Ovary (tissue), 9 donors: Measurements from ENCODE around the gene ERVK3-1. TPM values are rescaled to one million over a fixed set of nuclear protein-coding genes. Genes with fewer than 3 reads are reported as not detected.
A peak's percentile ranks its signal among the peaks of the same experiment; 100 is the strongest.

Source experiments
- DNase-seq, 5 donors: peaks; one replicate each; pipeline ENCODE4 v3.0.0-alpha.2; 2019 to 2020
- H3K27ac ChIP-seq, 2 donors: fragments of 200-600 bp; one replicate each; pipeline versions ENCODE4 v1.5.1 to v1.8.0; 2019 to 2022
- H3K27me3 ChIP-seq: fragments of 200-600 bp; one replicate; pipeline ENCODE4 v1.8.0; 2022
- H3K36me3 ChIP-seq: fragments of 200-600 bp; sonication (generic); one replicate; pipeline ENCODE4 v1.5.1; 2019
- H3K4me1 ChIP-seq: one replicate; pipeline ENCODE4 v1.8.1; 2013; ENCODE audit warnings: mild to moderate bottlenecking, moderate library complexity; ENCODE audit not compliant: insufficient read depth
- H3K4me3 ChIP-seq: fragments of 200-600 bp; sonication (generic); one replicate; pipeline ENCODE4 v1.5.1; 2017
- H3K9me3 ChIP-seq, 2 donors: fragments of 200-600 bp in 1 of 2; sonication (generic) in 1 of 2; one replicate each; pipeline versions ENCODE4 v1.5.1 to v1.8.1; 2013 to 2019; ENCODE audit warnings: mild to moderate bottlenecking in 1 of 2, moderate library complexity in 1 of 2
- CTCF ChIP-seq, 3 donors: fragments of 450-650 bp in 2 of 3; fragments of 200-600 bp in 1 of 3; IDR thresholded peaks; one replicate each; pipeline versions ENCODE4 v1.5.1 to v1.8.0; 2016 to 2022; ENCODE audit warnings: antibody characterized with exemption in 3 of 3, mild to moderate bottlenecking in 1 of 3
- EP300 ChIP-seq: sonication (generic); formaldehyde crosslinking; IDR thresholded peaks from one replicate; pipeline ENCODE4 v1.6.1; 2017; ENCODE audit warnings: antibody characterized with exemption
- POLR2A ChIP-seq: fragments of 450-650 bp; IDR thresholded peaks from one replicate; pipeline ENCODE4 v1.6.1; 2017; ENCODE audit warnings: antibody characterized with exemption, mild to moderate bottlenecking, moderate library complexity
- WGBS, 3 donors: extraction: QIAGEN DNeasy Blood & Tissue Kit in 1 of 3; methylation state at CpG; one replicate each; pipeline versions ENCODE4 v1.1.5 to v1.1.7; 2013 to 2017; 5-methylcytosine and 5-hydroxymethylcytosine counted together
- intact Hi-C, 4 donors: fragments of 100-400 bp; cut with DNase I; formaldehyde crosslinking; loops; one replicate each; pipeline versions ENCODE4 v1.11.0 to v1.15.1; 2022 to 2023
- polyA plus RNA-seq, 2 donors: library from polyadenylated mRNA; stranded (reverse); fragments of 200-250 nt in 1 of 2; fragments of 350-450 nt in 1 of 2; fragmentation: Illumina TruSeq in 1 of 2; extraction: RNeasy Lipid Tissue Mini Kit (QIAGEN cat#74804) in 1 of 2; gene quantifications; one replicate each; pipeline ENCODE4 v1.2.3, GENCODE V29; 2013 to 2014
- total RNA-seq, 7 donors: library from RNA; depleted of rRNA in 2 of 7; stranded (reverse); fragments of >200 nt in 2 of 7; fragmentation: NEBNext Ultra II Directional in 3 of 7; extraction: Animal tissue kit (Norgen Biotek cat#: 25700) in 3 of 7; gene quantifications; one replicate each; pipeline versions ENCODE4 v1.1.0 to v1.2.4, GENCODE V29; 2016 to 2023
- donor health status: DM: no; HTN: no; CAD: no; lungs with moderate emphysema.
- donor health status: DM: no; HTN: no; CAD: no.
- donor health status: Bipolar disorder and iron deficiency.
- donor health status: DM: yes; HTN: yes; CAD: no.
- donor health status: DM: no; HTN: no; CAD: no.
- donor health status: DM: yes; HTN: yes; CAD: no.

Gene ERVK3-1
- total and polyA plus RNA-seq, 9 donors, result 26.9 to 52.5 (median 29.9) TPM

GRCh38 chr19:58318297-58318696 lies 13.1 kb downstream of the ERVK3-1 start:
- Histone ChIP-seq H3K9me3 (no peaks in the 10 kb centered on the region), H3K27me3 (no peaks in the 10 kb centered on the region), H3K4me1 (no peaks in the 10 kb centered on the region), H3K4me3 (no peak overlapping the region), H3K36me3 (no peaks in the 10 kb centered on the region), H3K27ac (no peak overlapping the region)
- 77 to 90% (median 85%) methylated on average over 4 of the region's 4 CpGs for WGBS, 3 donors
- DNase-seq, result no peak
- intact Hi-C loops, result no loop called here
- TF ChIP-seq CTCF (IDR thresholded peaks at IDR 0.05) (no peak), POLR2A (no peak), EP300 (no peak)

GRCh38 chr19:58319241-58319640 lies 14.1 kb downstream of the ERVK3-1 start:
- H3K4me3 ChIP-seq, result no peak overlapping the region
- no peaks in the 10 kb centered on the region for H3K36me3 ChIP-seq
- intact Hi-C loops, result no loop called here
- H3K9me3 ChIP-seq, result no peaks in the 10 kb centered on the region
- H3K4me1 ChIP-seq, result no peaks in the 10 kb centered on the region
- H3K27me3 ChIP-seq, result no peaks in the 10 kb centered on the region
- no peak overlapping the region for H3K27ac ChIP-seq
- WGBS, 3 donors, result 91 to 96% (median 91%) methylated on average over 10 of the region's 10 CpGs
- TF ChIP-seq POLR2A (no peak), EP300 (no peak), CTCF (IDR thresholded peaks at IDR 0.05) (no peak)
- DNase-seq, result no peak

- intact Hi-C loops, result no loop called here
- H3K4me1 ChIP-seq, result peaks cover 15% of the 10 kb centered on the region
- peak overlapping the region; percentile 1 for H3K4me3 ChIP-seq
- H3K9me3 ChIP-seq, result no peaks in the 10 kb centered on the region
- TF ChIP-seq POLR2A (no peak), EP300 (no peak), CTCF (IDR thresholded peaks at IDR 0.05) (no peak)
- WGBS, 3 donors, result 83 to 86% (median 84%) methylated on average over 6 of the region's 6 CpGs
- no peak for DNase-seq
- no peaks in the 10 kb centered on the region for H3K36me3 ChIP-seq
- no peak overlapping the region for H3K27ac ChIP-seq
- no peaks in the 10 kb centered on the region for H3K27me3 ChIP-seq
These were observed 20.3 kb downstream of the ERVK3-1 start for GRCh38 chr19:58325311-58326022.

GRCh38 chr19:58326501-58326913 lies 21.3 kb downstream of the ERVK3-1 start:
- H3K27ac ChIP-seq, result peak overlapping the region; percentile 80 to 88
- DNase-seq, result no peak
- H3K4me1 ChIP-seq, result peaks cover 15% of the 10 kb centered on the region
- no peaks in the 10 kb centered on the region for H3K9me3 ChIP-seq
- intact Hi-C loops, result no loop called here
- H3K27me3 ChIP-seq, result no peaks in the 10 kb centered on the region
- peak overlapping the region; percentile 92 for H3K4me3 ChIP-seq
- 1 to 10% (median 3%) methylated on average over 9 of the region's 9 CpGs for WGBS, 3 donors
- TF ChIP-seq EP300 (no peak), CTCF (IDR thresholded peaks at IDR 0.05) (no peak), POLR2A (no peak)
- H3K36me3 ChIP-seq, result no peaks in the 10 kb centered on the region
